NCI-H1092 (cell line): ENCODE measurements around the gene TRAF3.

ENCODE experiments used
- DNase-seq: peaks from one replicate; lab custom pipeline; 2025; lab: John Stamatoyannopoulos, UW

TRAF3 gene

DNA sequence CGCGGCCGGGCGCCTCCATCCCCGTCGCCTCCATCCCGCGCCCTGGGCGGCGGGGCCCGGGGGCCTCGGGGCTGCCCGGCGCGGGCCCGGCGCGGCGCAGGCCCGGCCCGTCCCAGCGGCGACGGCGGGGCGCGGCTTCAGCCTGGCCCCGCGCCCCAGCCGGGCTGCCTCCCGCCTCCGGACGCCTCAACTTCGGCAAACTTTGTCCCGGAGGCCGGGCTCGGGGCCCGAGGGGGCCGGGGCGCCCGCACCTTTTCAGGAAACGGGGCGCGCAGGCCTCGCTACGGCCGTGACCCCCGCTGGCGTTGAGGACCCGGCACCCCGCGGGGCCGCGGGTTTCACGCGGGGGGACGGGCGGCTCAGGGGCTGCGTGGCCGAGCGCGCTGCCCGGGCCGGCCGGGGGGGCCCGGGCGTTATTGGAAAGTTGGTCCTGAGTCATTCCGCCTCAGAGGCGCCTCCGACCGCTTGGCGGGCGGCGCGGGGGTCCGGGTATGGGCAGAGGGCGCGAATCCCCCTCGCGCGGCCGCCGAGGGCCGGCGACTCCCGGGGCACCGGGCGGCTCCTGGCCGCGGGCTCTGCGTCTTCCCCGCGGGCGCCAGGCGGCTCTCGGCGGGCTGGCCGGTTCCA, 575 bp downstream of the TRAF3 start:
- no peak for DNase-seq

DNA sequence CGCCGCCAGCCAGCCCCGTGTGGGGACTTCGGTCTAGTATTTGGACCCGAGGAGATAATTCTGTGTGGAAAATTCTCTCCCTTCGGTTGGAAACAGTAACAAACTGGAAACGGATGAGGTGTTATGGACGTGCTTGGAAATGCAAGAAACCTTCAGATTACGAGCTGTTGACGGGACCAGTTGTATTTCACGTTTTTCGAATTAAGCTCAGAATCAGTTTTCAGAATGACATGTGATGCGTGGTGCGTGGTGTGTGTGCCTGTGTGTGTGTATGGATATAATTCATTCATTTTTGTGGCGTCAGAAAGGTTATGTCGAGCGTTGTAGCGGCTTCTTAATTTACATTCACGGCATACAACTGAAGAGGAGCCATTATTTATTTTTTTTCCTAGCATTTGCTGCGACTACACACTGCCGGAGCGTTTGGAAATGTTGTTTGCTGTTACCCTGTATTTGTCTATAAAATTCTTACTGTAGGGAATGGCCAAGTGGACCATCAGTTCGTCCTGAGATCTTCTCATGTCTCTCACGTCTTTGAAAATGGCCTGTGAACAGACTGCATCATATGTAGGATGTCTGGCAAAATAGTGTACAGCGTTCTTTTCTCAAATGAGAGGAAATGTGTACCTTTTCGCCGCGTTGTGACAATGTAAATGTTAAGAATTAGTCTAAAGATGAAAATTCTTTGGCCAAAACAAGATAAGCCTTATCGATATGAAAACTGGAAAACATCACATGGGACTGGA, 1.3 kb downstream of the TRAF3 start:
- no peak for DNase-seq

- no peak for DNase-seq
Observed at GRCh38 chr14:102779084-102779462, 1.8 kb downstream of the TRAF3 start.

DNA sequence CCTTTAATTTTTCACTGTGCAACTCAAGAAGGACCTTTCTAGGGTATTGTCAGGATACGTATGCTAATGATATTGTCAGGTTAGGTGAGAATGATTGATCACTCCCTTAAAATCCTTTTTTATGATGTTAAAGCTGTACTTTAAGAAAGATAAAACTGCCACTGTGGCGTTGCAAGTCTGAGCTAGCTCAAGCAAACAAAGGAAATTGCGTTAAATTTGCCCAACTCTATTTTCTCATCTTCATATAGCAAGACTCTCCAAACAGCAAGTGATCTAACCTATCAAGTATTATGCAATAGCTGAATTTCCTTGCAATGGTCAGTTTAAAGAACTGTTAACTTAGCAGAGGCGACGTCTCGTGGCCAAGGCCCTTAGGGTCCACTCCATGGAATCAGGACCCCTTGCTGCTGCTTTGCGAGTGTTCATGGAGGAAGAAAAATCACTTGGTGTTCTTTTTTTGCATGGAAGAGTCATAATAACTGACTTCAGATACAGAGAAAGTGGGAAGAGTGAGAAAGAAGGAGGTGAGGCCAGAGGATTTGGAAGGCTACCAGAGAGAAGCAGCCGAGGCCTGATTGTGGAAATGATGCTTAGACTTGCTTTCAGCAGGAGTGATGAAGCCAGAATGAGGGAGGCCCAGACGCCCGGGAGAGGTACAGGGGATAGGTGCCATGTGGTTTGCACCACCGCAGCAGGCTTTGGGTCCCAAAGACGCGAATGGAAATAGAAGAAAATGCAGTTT, 2.5 kb downstream of the TRAF3 start:
- no peak for DNase-seq

DNA sequence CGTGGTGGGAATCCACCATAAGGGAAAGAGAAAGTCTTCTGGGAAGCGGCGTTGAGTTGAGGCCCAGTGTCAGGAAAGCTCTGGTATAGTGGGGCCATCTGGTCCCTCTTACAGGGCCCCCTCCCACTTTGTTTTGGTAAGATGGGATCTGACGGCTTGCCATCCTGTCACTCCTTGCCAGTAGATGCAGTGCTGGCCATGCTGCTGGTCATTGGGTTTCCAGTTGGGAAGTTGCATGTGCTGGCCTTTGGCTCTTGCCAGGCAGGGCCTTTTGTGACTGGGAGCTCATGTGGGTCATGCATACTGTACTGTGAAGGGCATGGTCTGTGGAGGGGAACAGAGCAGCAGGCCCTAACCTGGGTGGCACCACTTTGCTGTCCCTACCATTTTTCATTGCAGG, 3.8 kb downstream of the TRAF3 start:
- no peak for DNase-seq

- no peak for DNase-seq
Observed at GRCh38 chr14:102782974-102783373, 5.7 kb downstream of the TRAF3 start.

DNA sequence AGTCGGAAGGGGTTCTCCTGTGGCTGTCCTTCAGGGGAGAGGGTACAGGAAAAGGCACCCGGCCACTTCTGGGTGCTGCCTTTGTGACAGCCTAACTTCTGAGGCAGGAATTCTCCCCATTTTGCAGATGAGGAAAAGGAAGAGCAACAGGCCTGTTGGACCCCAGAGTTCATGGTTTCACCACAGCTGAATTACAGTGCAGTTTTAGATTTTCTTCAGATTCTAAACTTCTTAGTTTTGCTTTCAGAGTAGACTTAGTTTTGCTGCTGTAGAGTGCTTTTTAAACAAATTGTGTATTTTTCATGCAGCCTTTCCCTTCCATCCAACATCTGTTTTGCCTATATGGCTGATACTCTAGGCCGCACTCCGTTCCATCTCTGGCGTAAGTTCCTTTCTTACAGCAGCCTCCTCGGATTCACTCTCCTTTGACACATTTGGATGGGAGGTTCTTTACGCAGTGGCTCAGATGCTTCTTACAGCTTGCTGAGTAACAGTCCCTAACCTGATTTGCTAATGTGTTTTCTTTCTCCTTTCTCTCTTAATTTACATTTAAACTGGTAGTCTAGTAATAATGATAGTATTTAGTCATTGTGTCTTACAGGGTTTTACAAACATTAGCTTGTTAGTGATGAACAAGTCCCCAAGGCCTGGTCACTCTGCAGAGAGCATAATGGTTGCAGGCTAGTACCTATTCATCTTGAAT, 7.8 kb downstream of the TRAF3 start:
- no peak for DNase-seq

GRCh38 chr14:102785595-102785963, 8.3 kb downstream of the TRAF3 start:
- DNase-seq, result no peak

- no peak for DNase-seq
Observed at GRCh38 chr14:102786768-102787167, 9.5 kb downstream of the TRAF3 start.

DNA sequence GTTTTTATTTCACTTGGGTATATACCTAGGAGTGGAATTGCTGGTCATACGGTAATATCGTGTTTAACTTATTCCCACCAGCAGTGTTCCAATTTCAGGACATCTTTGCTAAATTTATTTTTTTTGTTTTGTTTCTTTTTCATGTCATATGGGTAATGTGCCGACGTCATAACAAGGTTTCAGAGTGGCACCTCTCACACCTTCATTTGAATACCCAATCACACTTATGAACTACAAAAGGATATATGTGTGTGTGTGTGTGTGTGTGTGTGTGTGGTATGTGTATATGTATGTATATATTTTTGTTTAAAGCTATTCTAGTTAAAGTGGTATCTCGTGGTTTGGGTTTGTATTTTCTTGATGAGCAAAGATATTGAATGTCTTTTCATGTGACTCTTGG, 12.1 kb downstream of the TRAF3 start:
- no peak for DNase-seq

- DNase-seq, result no peak
Observed at GRCh38 chr14:102793531-102794328, 16.5 kb downstream of the TRAF3 start.

GRCh38 chr14:102795060-102795925, 18.0 kb downstream of the TRAF3 start:
- peak; percentile 29 for DNase-seq

DNA sequence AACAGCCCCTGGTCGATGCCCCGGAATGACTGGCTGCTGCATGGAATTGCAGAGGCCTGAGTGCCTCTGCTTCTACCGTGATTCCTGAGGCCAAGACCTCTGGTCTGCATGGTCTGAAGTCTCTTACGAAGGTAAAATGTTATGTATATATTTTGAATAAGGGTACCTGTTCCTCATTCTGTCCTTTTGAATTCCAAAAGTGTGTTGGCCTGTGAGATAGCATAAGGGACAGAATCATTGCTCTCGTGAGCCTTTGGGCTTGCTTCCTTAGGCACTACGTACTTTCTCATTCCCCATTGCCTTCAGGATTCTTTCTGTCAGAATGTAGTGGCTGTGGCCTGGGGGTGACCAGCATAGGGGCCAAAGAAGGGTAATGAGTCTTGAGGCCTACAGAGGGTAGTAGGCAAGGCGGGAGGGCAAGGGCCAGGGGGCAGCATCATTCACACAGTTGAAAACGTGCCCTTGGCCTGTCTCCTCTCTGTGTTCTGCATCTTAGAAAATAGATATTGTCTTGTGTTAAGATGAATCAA, 19.5 kb downstream of the TRAF3 start:
- no peak for DNase-seq

DNA sequence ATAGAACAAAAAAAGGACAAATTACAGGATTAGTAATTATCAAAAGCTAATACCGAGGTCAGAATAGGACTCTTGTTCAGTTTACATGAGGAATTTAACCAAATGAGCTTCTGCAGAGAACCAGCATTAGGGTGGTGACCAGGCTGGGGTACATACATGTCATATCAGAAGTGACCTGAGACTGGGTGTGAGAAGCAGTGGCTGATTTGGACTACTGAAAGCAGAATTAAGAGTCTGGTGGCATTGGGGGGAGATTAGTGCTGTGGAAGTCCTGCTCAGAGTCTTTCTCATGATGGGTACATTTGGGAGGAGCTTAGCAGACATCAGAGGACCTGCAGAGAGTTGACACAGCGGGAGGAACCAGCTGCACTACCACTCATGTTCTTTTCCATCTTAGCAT, 21.7 kb downstream of the TRAF3 start:
- no peak for DNase-seq

- DNase-seq, result no peak
Observed at GRCh38 chr14:102799684-102800562, 22.7 kb downstream of the TRAF3 start.

DNA sequence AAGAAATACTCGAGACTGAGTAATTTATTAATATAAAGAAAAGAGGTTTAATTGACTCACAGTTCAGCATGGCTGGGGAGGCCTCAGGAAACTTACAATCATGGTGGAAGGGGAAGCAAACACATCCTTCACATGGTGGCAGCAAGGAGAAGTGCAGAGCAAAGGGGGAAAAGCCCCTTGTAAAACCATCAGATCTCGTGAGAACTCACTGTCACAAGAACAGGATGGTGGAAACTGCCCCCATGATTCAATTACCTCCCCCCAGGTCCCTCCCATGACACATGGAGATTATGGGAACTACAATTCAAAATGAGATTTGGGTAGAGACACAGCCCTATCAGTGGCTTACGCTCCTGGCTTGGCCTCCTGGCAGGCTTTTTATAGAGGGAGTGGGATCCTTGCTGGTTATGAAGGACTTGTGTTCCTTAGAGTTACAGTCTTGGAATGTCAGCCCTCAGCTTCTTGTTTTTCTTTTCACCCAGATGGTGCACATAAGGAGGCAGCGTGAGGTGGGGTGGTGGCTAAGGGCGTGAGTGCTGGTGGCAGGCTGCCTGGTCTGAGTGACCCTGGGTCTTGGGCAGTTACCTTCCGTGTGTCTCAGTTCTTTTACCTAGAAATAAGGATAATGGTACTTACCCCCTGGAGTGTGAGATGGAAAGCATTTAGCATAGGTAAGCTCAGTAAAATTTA, 25.7 kb downstream of the TRAF3 start:
- no peak for DNase-seq

- no peak for DNase-seq
Observed at GRCh38 chr14:102804858-102805257, 27.6 kb downstream of the TRAF3 start.

- no peak for DNase-seq
Observed at GRCh38 chr14:102805371-102805891, 28.2 kb downstream of the TRAF3 start.

- DNase-seq, result no peak
Observed at GRCh38 chr14:102805941-102806340, 28.7 kb downstream of the TRAF3 start.
